A549 treated with ZK216348 at 1 μM for 4 hours (cell line): ENCODE data around the gene CHAC1. TPM values are rescaled to one million over a fixed set of nuclear protein-coding genes. Genes with fewer than 3 reads are reported as not detected.

Experiments
- total RNA-seq: library from RNA; stranded (reverse); fragments of 200-300 nt; extraction: Qiagen RNA extraction; gene quantifications from 5 replicates; pipeline ENCODE4 v1.2.3, GENCODE V29; 2022; ENCODE audit warnings: low read depth

Gene CHAC1, protein sequence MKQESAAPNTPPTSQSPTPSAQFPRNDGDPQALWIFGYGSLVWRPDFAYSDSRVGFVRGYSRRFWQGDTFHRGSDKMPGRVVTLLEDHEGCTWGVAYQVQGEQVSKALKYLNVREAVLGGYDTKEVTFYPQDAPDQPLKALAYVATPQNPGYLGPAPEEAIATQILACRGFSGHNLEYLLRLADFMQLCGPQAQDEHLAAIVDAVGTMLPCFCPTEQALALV
- 4.3 to 8.5 TPM (median 6.2 TPM) in 5 replicates for total RNA-seq

DNA sequence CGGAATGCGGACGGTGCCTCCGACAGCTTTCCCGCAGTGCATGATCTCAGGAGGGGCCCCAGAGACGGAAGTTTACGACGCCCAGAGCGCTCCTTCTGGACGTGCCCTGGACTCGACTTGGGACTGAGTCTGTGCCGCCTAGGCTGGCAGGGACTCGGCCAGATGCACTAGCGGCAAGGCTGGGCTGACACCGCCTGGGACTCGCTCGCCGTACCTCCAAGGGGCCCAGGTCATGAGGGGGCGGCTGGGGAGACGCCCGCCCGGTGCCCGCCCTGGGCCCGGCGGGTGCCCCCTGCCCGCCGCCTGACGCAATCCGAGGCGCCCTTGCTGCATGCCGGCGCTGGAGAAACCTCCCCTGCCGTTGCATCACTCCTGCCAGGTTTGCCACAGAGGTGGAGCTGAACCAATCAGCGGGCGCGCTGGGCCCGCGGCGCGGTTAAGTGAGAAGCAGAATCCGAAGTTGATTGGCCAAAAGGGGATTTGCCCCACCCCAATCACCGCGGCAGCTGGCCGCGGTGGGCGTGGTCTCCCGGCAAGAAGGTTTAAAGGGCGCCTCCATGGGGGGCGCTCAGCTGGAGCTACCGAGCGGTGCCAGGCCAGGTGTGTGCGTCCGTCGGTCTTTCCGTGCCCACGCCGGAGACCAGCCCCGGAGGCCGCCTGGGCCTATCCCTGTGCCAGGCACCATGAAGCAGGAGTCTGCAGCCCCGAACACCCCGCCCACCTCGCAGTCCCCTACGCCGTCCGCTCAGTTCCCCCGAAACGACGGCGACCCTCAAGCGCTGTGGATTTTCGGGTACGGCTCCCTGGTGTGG, at the start of gene CHAC1:
CHAC1 (plus strand) TSS at position 571 of the 812 bp plus-strand sequence; CDS start at position 684, 113 bp downstream.

DNA sequence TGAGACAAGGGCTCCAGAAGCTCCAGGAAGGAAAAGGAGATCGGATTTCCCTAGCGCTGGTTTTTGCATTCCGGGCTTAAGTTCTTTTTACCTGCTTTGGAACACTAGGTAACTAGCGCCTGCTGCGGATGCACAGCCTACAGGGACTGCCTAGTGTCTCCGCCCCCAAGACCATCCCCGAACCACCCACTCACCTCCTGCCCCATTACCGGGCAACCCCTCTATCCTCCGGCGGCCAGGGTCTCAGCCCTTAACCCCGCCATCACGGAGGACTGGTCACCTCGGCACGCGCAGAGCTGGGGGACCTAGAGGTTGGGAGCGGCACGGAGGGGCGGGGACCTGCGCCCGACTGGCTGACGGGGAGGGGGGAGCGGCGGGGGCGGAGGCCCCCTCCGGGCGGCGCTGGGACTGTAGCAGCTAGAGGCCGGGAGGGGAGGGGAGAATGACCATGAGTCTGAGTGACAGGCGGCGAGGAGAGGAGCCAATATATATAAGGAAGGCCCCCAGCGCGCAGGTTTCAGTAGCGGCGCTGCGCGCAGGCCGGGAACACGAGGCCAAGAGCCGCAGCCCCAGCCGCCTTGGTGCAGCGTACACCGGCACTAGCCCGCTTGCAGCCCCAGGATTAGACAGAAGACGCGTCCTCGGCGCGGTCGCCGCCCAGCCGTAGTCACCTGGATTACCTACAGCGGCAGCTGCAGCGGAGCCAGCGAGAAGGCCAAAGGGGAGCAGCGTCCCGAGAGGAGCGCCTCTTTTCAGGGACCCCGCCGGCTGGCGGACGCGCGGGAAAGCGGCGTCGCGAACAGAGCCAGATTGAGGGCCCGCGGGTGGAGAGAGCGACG, 24.2 kb upstream of the CHAC1 start, which contains the start of gene DLL4:
DLL4 (plus strand) TSS at position 520 of the 839 bp plus-strand sequence. CDS start 329 bp downstream, outside the sequence.

Other genes starting within 250 kb of the CHAC1 start
- 19.7 to 24.4 TPM (median 23.3 TPM) in 5 replicates for gene RMDN3, start 198.2 kb upstream of the CHAC1 start, total RNA-seq
- gene GCHFR, start 189.4 kb upstream of the CHAC1 start, total RNA-seq = 5.7 to 8.8 TPM (median 7.0 TPM) in 5 replicates
- gene C15orf62, start 183.5 kb upstream of the CHAC1 start, total RNA-seq = 0.06 to 0.16 TPM (median 0.10 TPM) in 4 of 5 replicates, not detected in the other
- gene ZFYVE19, start 146.4 kb upstream of the CHAC1 start, total RNA-seq = 11.6 to 20.5 TPM (median 16.4 TPM) in 5 replicates
- 21.9 to 31.5 TPM (median 24.8 TPM) in 5 replicates for gene DNAJC17, start 146.0 kb upstream of the CHAC1 start, total RNA-seq
- 0.24 to 0.41 TPM in 2 of 5 replicates, not detected in the others for gene PPP1R14D, start 124.8 kb upstream of the CHAC1 start, total RNA-seq
- gene SPINT1, start 109.4 kb upstream of the CHAC1 start, total RNA-seq = 0.66 to 1.5 TPM (median 1.1 TPM) in 5 replicates
- gene RHOV, start 79.2 kb upstream of the CHAC1 start, total RNA-seq = 4.7 to 6.1 TPM (median 5.1 TPM) in 5 replicates
- 14.9 to 26.0 TPM (median 23.0 TPM) in 5 replicates for gene VPS18, start 59.0 kb upstream of the CHAC1 start, total RNA-seq
- 0.84 to 1.2 TPM (median 1.1 TPM) in 5 replicates for gene DLL4, start 24.1 kb upstream of the CHAC1 start, total RNA-seq
- gene INO80, start 162.8 kb downstream of the CHAC1 start, total RNA-seq = 11.6 to 17.0 TPM (median 12.2 TPM) in 5 replicates